Stimulated activated CD4-positive, alpha-beta T cell treated with anti-CD3 and anti-CD28 coated beads, Interleukin-12 subunit alpha, Interleukin-12 subunit beta, amount 100 ng/mL, for 48 hours (primary cell): Measurements from ENCODE around the gene GUCY1A2.

Source experiments
- DNase-seq, 3 donors: peaks; one replicate each; pipeline ENCODE4 v3.0.0-alpha.2; 2020; ENCODE audit warnings: low read depth in 2 of 3, low spot score in 1 of 3

The GUCY1A2 gene

GRCh38 chr11:106999196-106999595, 19.1 kb downstream of the GUCY1A2 start:
- DNase-seq: no peak

GRCh38 chr11:106998916-106999188, 19.4 kb downstream of the GUCY1A2 start:
- DNase-seq: no peak

GRCh38 chr11:106998116-106998915, 20.0 kb downstream of the GUCY1A2 start:
- DNase-seq: no peak

GRCh38 chr11:106997227-106997626, 21.0 kb downstream of the GUCY1A2 start:
- DNase-seq: no peak

- no peak for DNase-seq
Measured at GRCh38 chr11:106996691-106997090, 21.6 kb downstream of the GUCY1A2 start.

DNA sequence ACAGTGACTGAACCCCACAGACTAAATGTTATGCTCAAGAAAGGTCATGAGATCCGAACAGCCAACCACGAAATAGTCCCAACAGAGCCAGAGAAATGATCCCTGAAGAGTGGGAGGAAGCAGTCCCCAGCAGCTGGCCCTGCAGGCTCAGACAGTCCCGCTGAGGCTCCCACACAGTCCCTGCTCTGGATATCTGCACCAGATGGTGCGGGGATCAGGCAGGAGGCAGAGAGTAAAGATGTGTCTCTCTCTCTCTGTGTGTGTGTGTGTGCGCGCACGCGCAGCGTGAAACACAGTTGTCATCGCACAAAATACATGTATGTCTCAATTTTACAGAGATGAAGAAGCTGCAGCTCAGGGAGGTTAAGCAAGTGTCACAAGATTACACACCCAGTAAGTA, 27.9 kb downstream of the GUCY1A2 start:
- DNase-seq: no peak

DNA sequence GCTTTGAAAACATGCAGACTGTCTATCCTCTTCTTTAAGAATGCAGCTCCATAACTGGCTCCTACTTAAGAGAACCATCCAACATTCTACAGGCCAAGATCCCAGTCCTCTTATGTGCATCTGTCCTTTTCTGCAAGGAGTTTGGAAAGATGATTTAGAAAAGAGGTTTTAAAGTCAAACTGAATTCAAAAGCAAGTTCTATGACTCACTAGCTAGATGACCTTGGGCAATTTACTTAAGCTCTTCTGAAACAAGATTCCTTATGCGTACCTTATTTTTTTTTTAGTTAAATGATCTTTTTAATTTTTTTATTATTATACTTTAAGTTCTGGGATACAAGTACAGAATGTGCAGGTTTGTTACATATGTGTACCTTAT, 29.2 kb downstream of the GUCY1A2 start:
- DNase-seq: no peak

DNA sequence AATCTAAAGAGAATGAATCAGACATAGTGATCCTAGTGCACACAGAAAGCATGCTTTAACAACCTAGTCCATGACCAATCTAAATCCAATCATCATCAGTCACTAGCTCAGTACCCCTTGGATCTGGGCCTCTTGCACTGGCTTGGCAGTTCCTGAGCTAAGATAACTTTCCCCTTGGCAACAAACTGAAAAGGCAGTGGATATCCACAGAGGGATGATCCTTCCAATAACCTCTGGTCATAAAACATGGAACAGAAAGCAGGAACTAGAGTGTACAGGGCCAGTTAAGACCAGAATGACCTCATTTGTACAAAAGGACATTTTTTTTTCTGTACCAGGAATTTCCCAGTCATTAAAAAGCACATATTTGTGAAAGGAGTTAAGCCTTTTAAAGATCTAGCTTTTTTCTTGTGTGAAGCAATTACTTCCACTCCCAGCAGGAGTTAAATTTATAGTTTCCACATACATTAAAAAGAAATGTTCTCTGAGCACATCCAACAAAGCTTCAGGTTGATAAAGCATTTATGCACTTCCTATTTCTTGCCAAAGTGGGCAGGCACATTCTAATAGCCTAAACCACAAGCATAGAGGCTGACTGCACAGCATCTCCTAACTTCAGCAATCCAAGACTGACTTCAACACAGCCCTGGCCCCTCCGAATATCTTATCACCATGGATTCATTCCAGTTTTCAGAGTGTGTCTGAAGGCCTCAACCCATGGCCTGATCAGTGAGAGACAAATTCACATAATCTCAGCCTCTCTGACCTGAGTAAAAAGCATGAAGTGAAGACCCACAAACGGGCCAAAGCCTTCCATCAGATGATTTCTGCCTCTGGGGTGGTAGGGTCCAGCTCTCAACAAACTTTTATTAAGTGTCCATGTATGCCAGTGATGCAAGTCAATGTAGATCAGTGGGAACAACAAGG, 29.9 kb downstream of the GUCY1A2 start:
- DNase-seq: no peak

GRCh38 chr11:106986673-106987072, 31.6 kb downstream of the GUCY1A2 start:
- DNase-seq: no peak

GRCh38 chr11:106986261-106986660, 32.0 kb downstream of the GUCY1A2 start:
- no peak for DNase-seq

DNA sequence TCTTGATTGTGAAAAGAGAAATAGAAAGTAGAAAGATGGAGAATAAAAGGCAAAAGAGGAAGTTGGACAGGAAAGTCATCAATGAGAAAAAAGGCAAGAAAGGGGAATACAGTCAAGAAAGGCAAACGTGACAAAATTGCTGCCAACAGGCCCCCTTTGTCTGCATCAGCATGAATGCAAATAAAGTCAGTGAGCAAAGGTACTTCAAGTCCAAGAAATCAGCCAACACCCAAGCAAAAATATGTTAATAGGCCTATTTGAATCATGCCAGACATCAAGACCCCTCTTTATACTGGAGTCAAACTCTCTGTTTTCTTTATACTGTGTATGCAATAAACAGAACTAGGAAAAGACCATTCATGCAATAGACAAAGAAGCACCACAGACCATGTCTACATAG, 34.3 kb downstream of the GUCY1A2 start:
- DNase-seq: no peak

GRCh38 chr11:106983261-106983660, 35.0 kb downstream of the GUCY1A2 start:
- no peak for DNase-seq

- DNase-seq: no peak
Measured at GRCh38 chr11:106974831-106975230, 43.4 kb downstream of the GUCY1A2 start.

DNA sequence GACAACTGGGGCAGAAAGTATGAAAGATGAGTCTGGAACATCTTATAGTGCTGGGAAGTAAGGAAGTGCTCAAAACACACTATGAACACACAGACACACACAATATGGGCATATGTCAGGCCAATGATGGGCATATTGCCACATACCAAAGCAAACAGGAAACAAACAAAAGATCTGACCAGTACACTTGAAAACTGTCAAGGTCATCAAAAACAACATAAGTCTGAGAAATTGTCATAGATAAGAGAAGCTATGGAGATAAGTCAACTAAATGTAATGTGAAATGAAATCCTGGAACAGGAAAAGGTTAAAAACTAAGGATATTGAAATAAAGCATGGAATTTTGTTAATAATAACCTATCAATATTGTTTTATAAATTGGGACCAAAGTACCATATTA, 46.4 kb downstream of the GUCY1A2 start:
- no peak for DNase-seq

DNA sequence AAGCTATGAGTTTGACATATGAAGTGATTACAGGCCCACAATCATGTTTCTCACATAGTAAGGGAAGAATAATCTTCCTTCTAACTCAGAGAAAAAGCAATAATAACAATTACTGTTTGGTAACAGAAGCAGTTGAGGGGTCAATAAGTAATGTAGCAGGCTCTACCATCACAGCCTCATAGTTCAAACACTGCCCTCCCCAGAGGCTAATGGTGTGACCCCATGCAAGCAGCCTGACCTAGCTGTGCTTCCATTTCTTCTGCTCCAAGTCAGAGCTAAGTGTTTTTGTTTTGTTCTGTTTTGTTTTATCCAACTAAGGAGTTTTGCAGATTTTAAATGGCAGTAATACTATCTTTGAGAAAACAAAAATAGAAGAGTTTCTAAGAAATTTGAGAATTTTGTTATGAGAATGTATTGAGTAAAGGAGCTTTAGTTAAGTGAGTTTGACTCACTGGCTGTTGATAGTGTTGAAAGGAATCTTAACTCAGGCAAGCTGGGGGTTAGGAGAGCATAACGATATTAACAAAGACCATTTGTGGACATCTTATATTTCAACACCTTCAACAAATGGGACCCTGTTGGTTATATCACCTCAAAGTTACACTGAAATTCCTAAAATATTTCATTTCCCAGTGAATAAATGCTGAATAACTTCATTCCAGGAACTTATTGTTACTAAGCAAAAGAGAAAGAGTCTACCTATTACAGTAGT, 48.5 kb downstream of the GUCY1A2 start:
- no peak for DNase-seq

GRCh38 chr11:106962995-106963394, 55.3 kb downstream of the GUCY1A2 start:
- no peak for DNase-seq

DNA sequence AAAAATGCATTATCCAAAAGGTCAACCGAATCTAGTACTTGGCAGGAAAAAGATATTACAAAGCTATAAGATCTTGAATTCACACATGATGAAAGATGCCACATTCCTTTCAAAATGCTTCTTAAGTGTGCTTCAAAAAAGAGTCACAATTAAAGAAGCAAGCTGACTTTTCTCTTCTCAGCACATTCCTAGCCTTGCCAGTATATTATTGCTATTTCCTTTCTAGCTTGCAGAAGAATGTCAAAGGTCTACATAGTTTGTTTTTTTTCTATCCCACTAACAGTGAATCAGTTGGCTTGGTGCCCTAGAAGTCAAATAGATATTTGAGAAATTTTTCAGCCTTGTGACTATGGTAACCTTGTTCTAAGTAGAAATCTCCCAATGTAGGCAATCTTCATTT, 56.8 kb downstream of the GUCY1A2 start:
- DNase-seq: no peak

DNA sequence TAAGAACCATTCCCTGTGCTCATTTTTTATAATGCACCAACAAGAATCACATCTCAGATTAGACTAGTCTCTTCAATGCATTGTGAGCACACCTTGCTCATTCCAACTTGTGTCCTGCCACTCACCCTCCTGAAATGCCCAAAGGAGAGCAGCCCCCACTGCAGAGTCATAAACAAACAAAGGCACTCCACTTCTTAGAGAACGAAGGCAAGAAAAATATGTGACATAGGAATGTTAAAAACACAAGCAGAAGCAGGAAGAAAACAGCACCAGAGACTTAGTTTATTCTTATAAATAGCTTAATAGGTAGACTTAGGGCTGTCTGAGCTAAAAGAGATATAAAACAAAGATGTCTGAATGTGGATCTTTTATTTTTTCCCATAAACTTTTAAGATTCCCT, 57.2 kb downstream of the GUCY1A2 start:
- DNase-seq: no peak

GRCh38 chr11:106959800-106960199, 58.5 kb downstream of the GUCY1A2 start:
- DNase-seq: no peak

GRCh38 chr11:106959386-106959785, 58.9 kb downstream of the GUCY1A2 start:
- no peak for DNase-seq

GRCh38 chr11:106958517-106959248, 59.6 kb downstream of the GUCY1A2 start:
- DNase-seq: no peak
